Uterus (tissue), 2 donors: ENCODE measurements around the gene INO80C.

ENCODE experiments used
- POLR2A ChIP-seq, 2 donors: fragments of 450-650 bp; IDR thresholded peaks; one replicate each; pipeline ENCODE4 v1.6.1; 2016; ENCODE audit warnings: antibody characterized with exemption in 2 of 2, mild to moderate bottlenecking in 1 of 2, moderate library complexity in 1 of 2
- TF ChIP-seq, protein P1 (sequence below), 4 experiments: fragments of 200-600 bp in 2 of 4; fragments of 450-650 bp in 2 of 4; sonication (generic) in 2 of 4; IDR thresholded peaks; one replicate each; pipeline ENCODE4 v1.5.1; 2016 to 2019; ENCODE audit warnings: antibody characterized with exemption in 4 of 4, mild to moderate bottlenecking in 2 of 4, moderate library complexity in 1 of 4

DNA sequence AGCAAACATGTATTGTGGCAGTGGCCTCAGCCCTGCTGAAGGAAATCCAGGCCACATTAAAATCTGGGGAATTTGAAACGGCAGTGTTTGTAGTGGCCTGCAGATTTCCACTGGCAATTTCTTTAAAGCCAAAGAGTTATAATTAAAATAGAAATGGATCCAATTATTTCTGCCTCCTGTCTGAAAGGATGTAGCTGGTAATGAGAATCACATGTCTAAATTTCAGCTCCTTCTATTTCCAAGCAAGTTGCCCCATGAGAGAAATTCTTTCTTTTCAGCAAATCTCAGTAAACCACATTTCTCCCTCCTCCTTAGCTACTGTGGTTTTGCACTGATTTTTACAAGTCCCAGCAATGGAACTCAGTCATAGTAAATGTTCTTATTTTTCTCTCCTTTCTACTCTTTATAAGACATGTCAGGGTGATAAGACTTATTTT lies 65.2 kb downstream of the INO80C start:
- TF ChIP-seq, protein P1, sequence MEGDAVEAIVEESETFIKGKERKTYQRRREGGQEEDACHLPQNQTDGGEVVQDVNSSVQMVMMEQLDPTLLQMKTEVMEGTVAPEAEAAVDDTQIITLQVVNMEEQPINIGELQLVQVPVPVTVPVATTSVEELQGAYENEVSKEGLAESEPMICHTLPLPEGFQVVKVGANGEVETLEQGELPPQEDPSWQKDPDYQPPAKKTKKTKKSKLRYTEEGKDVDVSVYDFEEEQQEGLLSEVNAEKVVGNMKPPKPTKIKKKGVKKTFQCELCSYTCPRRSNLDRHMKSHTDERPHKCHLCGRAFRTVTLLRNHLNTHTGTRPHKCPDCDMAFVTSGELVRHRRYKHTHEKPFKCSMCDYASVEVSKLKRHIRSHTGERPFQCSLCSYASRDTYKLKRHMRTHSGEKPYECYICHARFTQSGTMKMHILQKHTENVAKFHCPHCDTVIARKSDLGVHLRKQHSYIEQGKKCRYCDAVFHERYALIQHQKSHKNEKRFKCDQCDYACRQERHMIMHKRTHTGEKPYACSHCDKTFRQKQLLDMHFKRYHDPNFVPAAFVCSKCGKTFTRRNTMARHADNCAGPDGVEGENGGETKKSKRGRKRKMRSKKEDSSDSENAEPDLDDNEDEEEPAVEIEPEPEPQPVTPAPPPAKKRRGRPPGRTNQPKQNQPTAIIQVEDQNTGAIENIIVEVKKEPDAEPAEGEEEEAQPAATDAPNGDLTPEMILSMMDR (IDR thresholded peaks at IDR 0.05): no peak
- no peak for TF ChIP-seq POLR2A (IDR thresholded peaks at IDR 0.05)
